KOPT-K1 (cell line): ENCODE data around the gene FRMD3.

Source experiments
- H3K27ac ChIP-seq: fragments of 200-600 bp; sonication (generic); 2 replicates; pipeline ENCODE4 v1.5.1; 2016; ENCODE audit warnings: antibody characterized with exemption, mild to moderate bottlenecking, low read depth, low read length; ENCODE audit not compliant: poor library complexity, severe bottlenecking
- H3K36me3 ChIP-seq: fragments of 200-600 bp; sonication (generic); 2 replicates; pipeline ENCODE4 v1.5.1; 2017; ENCODE audit warnings: antibody characterized with exemption, mild to moderate bottlenecking, low read length, moderate library complexity; ENCODE audit not compliant: insufficient read depth
- H3K9me3 ChIP-seq: fragments of 200-600 bp; sonication (generic); 2 replicates; pipeline ENCODE4 v1.5.1; 2017; ENCODE audit warnings: antibody characterized with exemption, low read length, mild to moderate bottlenecking; ENCODE audit not compliant: insufficient read depth, poor library complexity, severe bottlenecking

FRMD3 gene

DNA sequence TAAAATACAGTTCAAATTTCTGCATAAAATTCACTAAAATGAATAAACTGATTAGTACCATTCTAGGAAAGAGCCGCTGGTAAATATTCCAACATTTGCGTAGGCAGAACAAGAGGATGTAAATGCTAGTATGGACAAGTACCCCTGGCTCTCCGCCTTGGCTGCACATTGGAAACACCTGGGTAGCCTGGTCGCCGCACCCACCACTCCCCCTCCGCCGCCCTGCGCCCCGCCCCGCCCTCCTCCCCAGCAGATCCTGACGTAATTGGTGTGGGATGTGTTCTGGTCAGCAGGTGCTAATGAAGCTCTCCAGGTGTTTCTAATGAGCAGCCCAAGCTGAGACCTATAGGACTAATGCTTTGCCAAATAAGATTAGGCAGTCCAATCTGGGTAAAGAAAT lies 225.7 kb downstream of the FRMD3 start:
- Histone ChIP-seq H3K36me3 (no peaks in the 10 kb centered on the region), H3K9me3 (no peaks in the 10 kb centered on the region), H3K27ac (no peak overlapping the region)

DNA sequence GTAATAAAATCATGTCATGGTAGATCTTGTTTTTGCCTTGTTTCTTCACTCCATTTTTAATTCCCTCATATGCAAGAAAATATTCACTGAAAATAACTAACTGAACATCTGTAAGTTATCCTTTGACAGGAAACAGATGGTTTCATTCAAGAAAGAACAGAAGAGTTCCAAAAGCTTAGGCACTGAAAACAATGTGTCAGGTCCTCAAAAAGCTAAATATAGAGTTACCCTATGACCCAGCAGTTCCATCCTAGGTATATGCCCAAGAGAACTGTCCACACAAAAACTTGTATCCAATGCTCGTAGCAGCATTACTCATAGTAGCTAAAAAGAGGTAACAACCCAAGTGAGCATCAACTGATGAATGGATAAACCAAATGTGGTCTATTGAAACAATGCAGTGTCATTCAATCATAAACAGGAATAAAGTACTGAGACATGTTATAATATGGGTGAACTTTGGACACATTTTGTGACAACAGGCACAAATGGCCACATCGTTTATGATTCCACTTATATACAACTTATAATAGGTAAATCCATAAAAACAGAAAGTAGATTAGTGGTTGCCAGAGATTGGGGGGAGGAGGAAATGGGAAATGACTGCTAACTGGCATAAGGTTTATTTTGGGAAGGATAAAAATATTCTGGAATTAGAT lies 231.0 kb downstream of the FRMD3 start:
- Histone ChIP-seq H3K36me3 (no peaks in the 10 kb centered on the region), H3K27ac (no peak overlapping the region), H3K9me3 (no peaks in the 10 kb centered on the region)

GRCh38 chr9:83304686-83305085 lies 233.5 kb downstream of the FRMD3 start:
- Histone ChIP-seq H3K9me3 (no peaks in the 10 kb centered on the region), H3K36me3 (no peaks in the 10 kb centered on the region), H3K27ac (no peak overlapping the region)

- H3K27ac ChIP-seq = no peak overlapping the region
These were observed 238.6 kb downstream of the FRMD3 start for GRCh38 chr9:83299571-83299970.

GRCh38 chr9:83299094-83299493 lies 239.1 kb downstream of the FRMD3 start:
- no peak overlapping the region for H3K27ac ChIP-seq
- no peaks in the 10 kb centered on the region for H3K9me3 ChIP-seq
- H3K36me3 ChIP-seq = no peaks in the 10 kb centered on the region

More at GRCh38 chr9:83299571-83299970, 238.6 kb downstream of the FRMD3 start:
- Histone ChIP-seq H3K36me3 (no peaks in the 10 kb centered on the region), H3K9me3 (no peaks in the 10 kb centered on the region)

- H3K36me3 ChIP-seq = no peaks in the 10 kb centered on the region
- no peak overlapping the region for H3K27ac ChIP-seq
- H3K9me3 ChIP-seq = no peaks in the 10 kb centered on the region
These were observed 242.1 kb downstream of the FRMD3 start for GRCh38 chr9:83296123-83296522.

GRCh38 chr9:83294816-83295215 lies 243.4 kb downstream of the FRMD3 start:
- H3K27ac ChIP-seq = no peak overlapping the region
- H3K9me3 ChIP-seq = no peaks in the 10 kb centered on the region
- H3K36me3 ChIP-seq = no peaks in the 10 kb centered on the region

DNA sequence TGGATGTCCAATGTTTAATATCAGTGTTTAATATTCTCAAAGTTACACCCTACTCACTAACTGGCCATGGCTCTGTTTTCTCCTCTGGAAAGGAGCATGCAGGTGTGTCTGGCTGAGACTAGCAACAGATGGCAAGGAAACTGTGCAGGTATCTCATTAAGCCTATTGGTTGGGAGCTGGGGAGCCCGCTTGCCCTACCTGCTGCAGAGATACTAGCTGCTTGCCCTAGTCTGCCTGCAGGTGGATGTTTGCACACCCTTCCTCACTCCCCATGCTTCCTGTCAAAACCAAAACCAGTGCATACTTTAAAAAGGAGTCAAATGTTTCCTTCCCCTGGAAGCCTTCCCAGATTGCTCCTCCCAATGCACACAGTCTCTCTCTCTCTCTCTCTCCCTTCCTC lies 247.0 kb downstream of the FRMD3 start:
- Histone ChIP-seq H3K36me3 (no peaks in the 10 kb centered on the region), H3K27ac (no peak overlapping the region), H3K9me3 (no peaks in the 10 kb centered on the region)

- no peaks in the 10 kb centered on the region for H3K9me3 ChIP-seq
- no peaks in the 10 kb centered on the region for H3K36me3 ChIP-seq
- H3K27ac ChIP-seq = no peak overlapping the region
These were observed 247.5 kb downstream of the FRMD3 start for GRCh38 chr9:83290692-83291091.

DNA sequence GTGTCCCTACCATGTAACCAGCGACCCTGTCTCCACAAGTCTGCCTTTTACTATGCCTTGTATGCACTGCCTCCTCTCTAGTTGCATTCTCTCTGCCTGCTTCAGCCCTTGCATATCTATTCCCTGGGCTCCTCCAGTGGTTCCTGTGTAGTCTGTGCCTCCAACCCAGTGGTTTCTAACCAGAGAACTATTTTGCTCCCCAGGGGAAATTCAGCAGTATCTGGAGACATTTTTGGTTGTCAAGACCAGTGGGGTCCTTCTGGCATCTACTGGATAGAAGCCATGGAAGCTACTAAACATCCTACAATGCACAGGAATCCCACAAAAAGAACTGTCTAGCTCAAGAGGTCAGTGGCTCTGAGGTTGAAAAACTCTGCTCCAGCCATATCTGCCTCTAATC lies 251.2 kb downstream of the FRMD3 start:
- no peaks in the 10 kb centered on the region for H3K36me3 ChIP-seq
- no peak overlapping the region for H3K27ac ChIP-seq
- H3K9me3 ChIP-seq = no peaks in the 10 kb centered on the region

DNA sequence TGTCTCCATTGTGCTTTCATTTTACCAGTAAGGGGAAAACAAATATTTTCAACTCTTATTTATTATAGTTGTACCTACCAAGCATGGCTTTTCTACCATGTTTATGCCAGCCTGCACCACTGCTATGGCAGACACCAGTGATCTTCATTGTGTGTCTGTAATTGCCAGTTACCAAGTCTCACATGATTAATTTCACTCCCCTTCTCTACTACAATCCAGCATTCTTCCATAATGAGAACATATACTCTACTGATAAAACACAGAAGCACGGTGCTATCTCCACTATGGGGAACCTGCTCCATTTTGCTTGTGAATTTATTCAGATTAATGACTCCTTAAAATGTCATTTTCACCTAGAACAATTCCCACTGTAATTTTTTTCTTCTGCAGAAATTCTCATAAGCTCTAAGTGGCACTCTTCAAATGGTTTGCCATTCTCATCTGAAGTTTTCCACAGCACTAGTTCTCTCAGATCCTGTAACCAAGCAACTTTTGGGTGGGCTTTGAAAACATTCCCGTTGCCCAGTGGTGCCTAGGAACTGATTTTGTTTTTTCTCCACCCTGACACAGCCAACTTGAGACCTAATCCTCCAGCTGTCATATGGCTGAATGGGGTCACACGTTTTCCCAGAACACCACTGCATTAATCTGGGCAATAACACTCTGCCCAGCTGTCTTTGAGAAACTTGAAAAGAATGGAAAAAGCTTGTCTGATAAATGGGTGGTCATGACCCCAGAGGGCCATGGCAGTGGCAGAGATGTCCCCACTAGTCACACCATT lies 252.6 kb downstream of the FRMD3 start:
- Histone ChIP-seq H3K9me3 (no peaks in the 10 kb centered on the region), H3K27ac (no peak overlapping the region), H3K36me3 (no peaks in the 10 kb centered on the region)

GRCh38 chr9:83284746-83285145 lies 253.5 kb downstream of the FRMD3 start:
- H3K9me3 ChIP-seq = no peaks in the 10 kb centered on the region
- H3K27ac ChIP-seq = no peak overlapping the region
- no peaks in the 10 kb centered on the region for H3K36me3 ChIP-seq

GRCh38 chr9:83283528-83283927 lies 254.7 kb downstream of the FRMD3 start:
- Histone ChIP-seq H3K27ac (no peak overlapping the region), H3K36me3 (no peaks in the 10 kb centered on the region), H3K9me3 (no peaks in the 10 kb centered on the region)

DNA sequence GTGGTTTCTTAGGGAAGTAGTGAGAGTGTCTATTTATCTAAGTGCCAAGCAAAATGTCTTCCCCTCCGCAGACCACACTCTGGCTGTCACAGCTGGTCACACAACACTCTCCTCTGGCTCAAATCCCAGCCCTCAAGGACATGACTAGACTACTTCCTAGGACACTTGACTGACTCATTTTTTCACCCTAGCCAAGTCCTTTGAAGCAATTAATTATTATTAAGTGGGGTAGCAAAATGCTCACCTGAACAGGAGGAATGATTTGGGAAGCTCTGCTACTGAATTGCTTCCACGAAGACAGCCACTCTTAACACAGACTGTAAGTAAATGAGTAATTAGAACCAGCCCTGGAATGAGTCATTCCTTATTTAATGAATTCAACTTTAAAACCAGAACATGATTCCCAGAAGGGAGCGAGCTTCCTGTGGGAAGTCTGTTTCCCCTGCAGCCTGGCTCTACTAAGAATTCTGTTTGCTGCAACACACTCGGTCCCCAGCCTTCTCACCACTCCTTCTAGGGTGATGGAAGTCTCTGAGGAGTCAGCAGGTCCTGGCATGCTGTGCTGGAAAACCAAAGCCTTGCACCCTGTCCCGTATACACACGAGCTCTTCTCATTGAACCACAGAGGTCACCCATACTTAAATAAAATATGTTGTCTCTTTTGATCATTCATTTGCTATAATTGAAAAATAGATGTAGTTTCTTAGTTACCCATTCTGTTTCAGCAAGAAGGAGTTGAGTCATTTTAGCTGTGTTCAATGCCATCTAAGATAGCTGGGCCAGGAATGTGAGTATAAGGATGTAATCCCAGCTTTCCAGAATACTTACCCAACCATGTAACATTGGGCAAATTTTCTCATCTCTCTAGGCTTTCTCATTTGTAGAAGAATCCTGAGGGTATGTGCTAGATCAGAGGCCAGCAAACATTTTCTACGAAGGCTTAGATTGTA lies 256.6 kb downstream of the FRMD3 start:
- no peak overlapping the region for H3K27ac ChIP-seq
- no peaks in the 10 kb centered on the region for H3K36me3 ChIP-seq
- H3K9me3 ChIP-seq = no peaks in the 10 kb centered on the region

- Histone ChIP-seq H3K36me3 (no peaks in the 10 kb centered on the region), H3K9me3 (no peaks in the 10 kb centered on the region), H3K27ac (no peak overlapping the region)
These were observed 257.4 kb downstream of the FRMD3 start for GRCh38 chr9:83280790-83281189.
